Uterus (tissue), 4 donors: ENCODE measurements around the gene TMEM92. TPM values are rescaled to one million over a fixed set of nuclear protein-coding genes. Genes with fewer than 3 reads are reported as not detected.
"Not testable (repeated sequence)": the region's sequence is repeated elsewhere in the genome, so short reads cannot be mapped to it uniquely, and the experiment has no call there.

Source experiments
- DNase-seq, 2 donors: peaks; one replicate each; pipeline ENCODE4 v3.0.0-alpha.2; 2019 to 2020
- H3K27ac ChIP-seq, 2 donors: fragments of 200-600 bp; sonication (generic); 1 replicate in 1 of 2; 2 replicates in 1 of 2; pipeline ENCODE4 v1.5.1; 2016 to 2018
- H3K27me3 ChIP-seq, 2 donors: fragments of 200-600 bp; sonication (generic); one replicate each; pipeline ENCODE4 v1.5.1; 2018 to 2019; ENCODE audit warnings: control low read depth in 1 of 2
- H3K36me3 ChIP-seq, 2 donors: fragments of 200-600 bp; sonication (generic); one replicate each; pipeline ENCODE4 v1.5.1; 2019; ENCODE audit warnings: control low read depth in 1 of 2
- H3K4me1 ChIP-seq, 2 donors: fragments of 200-600 bp; sonication (generic); one replicate each; pipeline ENCODE4 v1.5.1; 2018 to 2019; ENCODE audit warnings: control low read depth in 1 of 2
- H3K4me3 ChIP-seq, 2 donors: fragments of 200-600 bp; sonication (generic); 1 replicate in 1 of 2; 2 replicates in 1 of 2; pipeline ENCODE4 v1.5.1; 2018 to 2019; ENCODE audit warnings: mild to moderate bottlenecking in 1 of 2
- H3K9me3 ChIP-seq, 2 donors: fragments of 200-600 bp; sonication (generic); one replicate each; pipeline ENCODE4 v1.5.1; 2019; ENCODE audit warnings: control low read depth in 1 of 2
- POLR2A ChIP-seq, 2 donors: fragments of 450-650 bp; IDR thresholded peaks; one replicate each; pipeline ENCODE4 v1.6.1; 2016; ENCODE audit warnings: antibody characterized with exemption in 2 of 2, mild to moderate bottlenecking in 1 of 2, moderate library complexity in 1 of 2
- intact Hi-C: fragments of 100-400 bp; cut with DNase I; formaldehyde crosslinking; loops from one replicate; pipeline ENCODE4 v1.15.1; 2023; ENCODE audit warnings: low total_unique reads
- total RNA-seq, 4 donors: library from RNA; depleted of rRNA in 3 of 4; stranded (reverse); fragments of >200 nt in 3 of 4; gene quantifications; one replicate each; pipeline versions ENCODE4 v1.1.0 to v1.2.4, GENCODE V29; 2014 to 2023
- TF ChIP-seq, protein P1 (sequence below), 4 experiments: fragments of 200-600 bp in 2 of 4; fragments of 450-650 bp in 2 of 4; sonication (generic) in 2 of 4; IDR thresholded peaks; one replicate each; pipeline ENCODE4 v1.5.1; 2016 to 2019; ENCODE audit warnings: antibody characterized with exemption in 4 of 4, mild to moderate bottlenecking in 2 of 4, moderate library complexity in 1 of 4
- donor health status: DM: yes; HTN: yes; CAD: no.

The TMEM92 gene
- total RNA-seq, 4 donors from 2014 or later: 0.07 to 0.91 TPM; not detected in 2

DNA sequence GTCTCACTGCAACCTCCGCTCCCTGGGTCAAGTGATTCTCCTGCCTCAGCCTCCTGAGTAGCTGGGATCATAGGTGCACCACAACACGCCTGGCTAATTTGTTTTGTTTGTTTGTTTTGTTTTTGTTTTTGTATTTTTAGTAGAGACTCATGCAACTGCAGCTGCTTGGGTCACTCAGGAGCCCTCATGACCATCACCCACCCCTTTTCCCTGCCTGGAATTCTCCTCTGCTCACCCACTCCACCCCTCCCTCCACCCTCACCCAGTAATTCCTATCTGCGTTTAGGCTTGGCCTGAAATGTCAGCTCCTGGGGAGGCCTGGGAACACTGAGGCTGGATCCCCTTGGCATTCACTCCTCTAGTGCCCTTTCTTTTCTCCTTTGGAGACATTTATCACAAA is 25.5 kb downstream of the TMEM92 start:
- Histone ChIP-seq H3K4me3 (no peak overlapping the region), H3K4me1 (no peaks in the 10 kb centered on the region), H3K27me3 (no peaks in the 10 kb centered on the region), H3K36me3 (no peaks in the 10 kb centered on the region), H3K9me3 (no peaks in the 10 kb centered on the region), H3K27ac (no peak overlapping the region)
- intact Hi-C loops: no loop called here
- TF ChIP-seq, protein P1, sequence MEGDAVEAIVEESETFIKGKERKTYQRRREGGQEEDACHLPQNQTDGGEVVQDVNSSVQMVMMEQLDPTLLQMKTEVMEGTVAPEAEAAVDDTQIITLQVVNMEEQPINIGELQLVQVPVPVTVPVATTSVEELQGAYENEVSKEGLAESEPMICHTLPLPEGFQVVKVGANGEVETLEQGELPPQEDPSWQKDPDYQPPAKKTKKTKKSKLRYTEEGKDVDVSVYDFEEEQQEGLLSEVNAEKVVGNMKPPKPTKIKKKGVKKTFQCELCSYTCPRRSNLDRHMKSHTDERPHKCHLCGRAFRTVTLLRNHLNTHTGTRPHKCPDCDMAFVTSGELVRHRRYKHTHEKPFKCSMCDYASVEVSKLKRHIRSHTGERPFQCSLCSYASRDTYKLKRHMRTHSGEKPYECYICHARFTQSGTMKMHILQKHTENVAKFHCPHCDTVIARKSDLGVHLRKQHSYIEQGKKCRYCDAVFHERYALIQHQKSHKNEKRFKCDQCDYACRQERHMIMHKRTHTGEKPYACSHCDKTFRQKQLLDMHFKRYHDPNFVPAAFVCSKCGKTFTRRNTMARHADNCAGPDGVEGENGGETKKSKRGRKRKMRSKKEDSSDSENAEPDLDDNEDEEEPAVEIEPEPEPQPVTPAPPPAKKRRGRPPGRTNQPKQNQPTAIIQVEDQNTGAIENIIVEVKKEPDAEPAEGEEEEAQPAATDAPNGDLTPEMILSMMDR (IDR thresholded peaks at IDR 0.05): no peak
- no peak for TF ChIP-seq POLR2A (IDR thresholded peaks at IDR 0.05)
- no peak for DNase-seq

DNA sequence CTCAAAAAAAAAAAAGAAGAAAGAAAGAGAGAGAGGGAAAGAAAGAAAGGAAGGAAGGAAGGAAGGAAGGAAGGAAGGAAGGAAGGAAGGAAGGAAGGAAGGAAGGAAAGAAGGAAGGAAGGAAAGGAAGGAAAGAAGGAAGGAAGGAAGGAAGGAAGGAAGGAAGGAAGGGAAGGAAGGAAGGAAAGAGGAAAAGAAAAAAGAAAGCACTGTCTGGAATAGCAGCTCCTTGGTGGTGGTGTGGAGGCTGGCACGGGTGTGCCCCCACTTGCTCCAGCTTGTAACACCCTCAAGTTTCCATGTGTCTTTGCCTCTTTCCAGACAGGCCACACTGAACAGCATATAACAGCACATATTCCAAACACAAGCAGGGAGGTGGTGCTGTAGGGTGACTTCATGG is 26.6 kb downstream of the TMEM92 start:
- intact Hi-C loops: not testable (repeated sequence)

DNA sequence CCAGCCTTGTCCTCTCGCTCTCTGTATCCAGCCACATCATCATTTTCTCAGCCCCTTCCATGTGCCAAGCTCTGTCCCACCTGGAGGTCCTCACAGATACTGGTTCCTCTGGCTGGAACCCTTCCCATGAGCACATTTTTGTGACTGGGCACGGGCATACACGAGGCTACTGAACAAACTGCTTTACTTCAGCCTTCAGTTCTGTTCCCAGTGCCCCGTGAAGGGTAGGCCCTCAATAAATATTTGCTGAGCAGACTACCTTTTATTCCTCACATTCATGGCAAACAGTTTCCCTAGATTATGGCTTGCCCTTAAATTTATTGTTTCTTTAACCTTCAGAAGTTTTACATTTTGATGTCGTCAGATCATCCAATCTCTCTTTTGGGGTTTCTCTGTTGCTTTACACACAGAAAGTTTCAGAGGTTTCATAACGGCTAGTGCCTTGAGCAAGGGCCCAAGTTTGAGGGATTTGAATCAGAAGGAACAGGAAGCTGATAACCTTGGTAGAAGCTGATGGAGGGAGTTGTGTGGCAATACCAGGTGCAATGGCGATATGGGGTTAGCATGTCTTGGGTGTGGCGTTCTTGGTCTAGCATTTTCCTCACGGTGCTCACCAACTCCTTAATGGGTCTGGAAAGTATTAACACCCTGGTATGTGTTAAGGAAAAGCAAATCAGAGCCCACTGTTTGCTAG is 27.8 kb downstream of the TMEM92 start:
- no peak overlapping the region for H3K4me3 ChIP-seq
- no peaks in the 10 kb centered on the region for H3K4me1 ChIP-seq
- no peak for TF ChIP-seq POLR2A (IDR thresholded peaks at IDR 0.05)
- TF ChIP-seq, protein P1 (IDR thresholded peaks at IDR 0.05): no peak
- no peaks in the 10 kb centered on the region for H3K36me3 ChIP-seq
- H3K9me3 ChIP-seq: no peaks in the 10 kb centered on the region
- H3K27me3 ChIP-seq: no peaks in the 10 kb centered on the region
- H3K27ac ChIP-seq: no peak overlapping the region
- intact Hi-C loops: no loop called here
- DNase-seq: no peak

More for the DNA sequence above, 26.6 kb downstream of the TMEM92 start:
- H3K4me1 ChIP-seq, H3K9me3 ChIP-seq, DNase-seq, H3K4me3 ChIP-seq, H3K36me3 ChIP-seq, H3K27me3 ChIP-seq, H3K27ac ChIP-seq: not testable (repeated sequence)

DNA sequence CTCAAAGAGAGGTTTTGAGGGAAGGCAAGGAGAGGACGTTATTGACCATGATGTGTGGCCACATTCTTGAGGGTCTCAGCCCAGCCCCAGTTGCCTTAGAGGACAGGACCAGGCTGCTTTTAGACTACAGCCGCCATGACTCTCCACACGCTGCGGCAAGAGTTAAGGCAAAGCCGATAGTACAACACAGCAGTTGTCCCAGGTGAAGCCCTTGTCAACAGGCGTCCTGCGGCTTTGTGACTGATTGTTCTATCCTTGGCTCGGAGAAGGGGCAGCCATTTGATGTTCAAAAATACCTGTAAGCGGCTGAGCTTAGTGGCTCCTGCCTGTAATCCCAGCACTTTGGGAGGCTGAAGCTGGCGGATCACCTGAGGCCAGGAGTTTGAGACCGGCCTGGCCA is 28.8 kb downstream of the TMEM92 start:
- Histone ChIP-seq H3K27me3 (no peaks in the 10 kb centered on the region), H3K36me3 (no peaks in the 10 kb centered on the region), H3K4me3 (no peak overlapping the region), H3K4me1 (no peaks in the 10 kb centered on the region), H3K27ac (no peak overlapping the region), H3K9me3 (no peaks in the 10 kb centered on the region)
- intact Hi-C loops: no loop called here
- TF ChIP-seq POLR2A (IDR thresholded peaks at IDR 0.05): no peak
- TF ChIP-seq, protein P1 (IDR thresholded peaks at IDR 0.05): no peak
- no peak for DNase-seq

DNA sequence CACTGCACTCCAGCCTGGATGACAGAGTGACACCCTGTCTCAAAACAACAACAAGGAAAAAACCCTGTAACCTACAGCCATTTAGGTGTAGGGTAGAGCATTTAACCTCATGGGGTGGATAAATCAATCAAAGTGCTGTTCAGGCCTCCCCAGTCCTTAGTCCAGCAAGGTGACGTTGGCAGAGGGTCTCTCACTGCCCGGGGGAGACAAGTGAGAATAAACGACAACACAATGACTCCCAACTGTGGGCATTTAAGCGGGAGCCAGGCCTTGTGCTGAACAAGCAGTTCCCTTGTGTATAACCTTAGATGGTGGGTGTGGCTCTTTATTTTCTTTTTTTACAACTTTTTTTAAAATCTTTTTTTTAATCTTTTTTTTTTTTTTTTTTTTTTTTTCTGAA is 29.3 kb downstream of the TMEM92 start:
- Histone ChIP-seq H3K4me1 (no peaks in the 10 kb centered on the region), H3K9me3 (no peaks in the 10 kb centered on the region), H3K4me3 (no peak overlapping the region), H3K27me3 (no peaks in the 10 kb centered on the region), H3K27ac (no peak overlapping the region), H3K36me3 (no peaks in the 10 kb centered on the region)
- DNase-seq: no peak
- intact Hi-C loops: no loop called here
- TF ChIP-seq, protein P1 (IDR thresholded peaks at IDR 0.05): no peak
- TF ChIP-seq POLR2A (IDR thresholded peaks at IDR 0.05): no peak
